DND-41 (cell line): Measurements from ENCODE around the gene CREG1.

Experiments used
- ATAC-seq: fragments of 200-7000 bp; cut with Tn5 transposase; 3 replicates; pipeline ENCODE4 v1.9.1; 2021; ENCODE audit warnings: low read depth; ENCODE audit not compliant: insufficient read depth
- DNase-seq: peaks from one replicate; pipeline ENCODE4 v3.0.0-alpha.2; 2020
- H2AFZ ChIP-seq: 2 replicates; pipeline ENCODE4 v1.6.0; 2012; ENCODE audit warnings: low read depth, low read length
- H3K27ac ChIP-seq: 2 replicates; pipeline ENCODE4 v1.5.1; 2012; ENCODE audit warnings: low read length, inconsistent platforms
- H3K27me3 ChIP-seq: fragments of 200-600 bp; sonication (generic); 2 replicates; pipeline ENCODE4 v1.6.0; 2012; ENCODE audit warnings: low read length, mild to moderate bottlenecking, inconsistent platforms; ENCODE audit not compliant: insufficient read depth, poor library complexity
- H3K36me3 ChIP-seq: 2 replicates; pipeline ENCODE4 v1.5.1; 2012; ENCODE audit warnings: low read length, inconsistent platforms; ENCODE audit not compliant: insufficient read depth
- H3K4me1 ChIP-seq: 2 replicates; pipeline ENCODE4 v1.5.1; 2012; ENCODE audit warnings: mild to moderate bottlenecking, low read length; ENCODE audit not compliant: insufficient read depth
- H3K4me2 ChIP-seq: 2 replicates; pipeline ENCODE4 v1.6.0; 2012; ENCODE audit warnings: mild to moderate bottlenecking, moderate library complexity, low read length, inconsistent platforms; ENCODE audit not compliant: insufficient read depth
- H3K4me3 ChIP-seq, 2 experiments: fragments of 200-600 bp in 1 of 2; shearing (Covaris generic) in 1 of 2; 2 replicates each; pipeline ENCODE4 v1.5.1; 2012 to 2016; ENCODE audit warnings: inconsistent platforms in 2 of 2, low read length in 2 of 2, mild to moderate bottlenecking in 2 of 2, low read depth in 1 of 2, moderate library complexity in 1 of 2
- H3K79me2 ChIP-seq: 2 replicates; pipeline ENCODE4 v1.6.0; 2012; ENCODE audit warnings: low read length, inconsistent platforms; ENCODE audit not compliant: insufficient read depth
- H3K9ac ChIP-seq: 2 replicates; pipeline ENCODE4 v1.6.0; 2012; ENCODE audit warnings: low read depth, mild to moderate bottlenecking, inconsistent platforms, low read length, moderate library complexity
- H3K9me3 ChIP-seq: 2 replicates; pipeline ENCODE4 v1.5.1; 2012; ENCODE audit warnings: low read length, moderate library complexity, mild to moderate bottlenecking, inconsistent platforms; ENCODE audit not compliant: insufficient read depth, severe bottlenecking
- H4K20me1 ChIP-seq: 2 replicates; pipeline ENCODE4 v1.6.0; 2012; ENCODE audit warnings: low read length; ENCODE audit not compliant: insufficient read depth
- CTCF ChIP-seq: IDR thresholded peaks from 2 replicates; pipeline ENCODE4 v1.5.1; 2012; ENCODE audit warnings: borderline replicate concordance, low read length, moderate library complexity, mild to moderate bottlenecking; ENCODE audit not compliant: poor library complexity, severe bottlenecking; ENCODE audit errors: extremely low read depth
- EZH2 ChIP-seq: IDR thresholded peaks from 3 replicates; pipeline ENCODE4 v1.6.1; 2012; ENCODE audit warnings: borderline replicate concordance, low read depth, mild to moderate bottlenecking, moderate library complexity, low read length, inconsistent platforms; ENCODE audit not compliant: severe bottlenecking

The CREG1 gene

GRCh38 chr1:167599957-167600581, 46.5 kb upstream of the CREG1 start:
- no peaks in the 10 kb centered on the region for H4K20me1 ChIP-seq
- H3K4me2 ChIP-seq, result peak overlapping the region; percentile 42
- no peak for TF ChIP-seq EZH2
- peak; percentile 98 for TF ChIP-seq CTCF
- DNase-seq (peak; percentile 71), ATAC-seq (peak; percentile 83)
- peak overlapping the region; percentile 78 for H3K27ac ChIP-seq
- H3K4me1 ChIP-seq, result peaks cover 40% of the 10 kb centered on the region
- no peak overlapping the region; a peak in 1 of 4 replicates for H3K4me3 ChIP-seq
- H3K79me2 ChIP-seq, result peaks cover 15% of the 10 kb centered on the region
- peak overlapping the region; percentile 37 for H3K9ac ChIP-seq
- no peaks in the 10 kb centered on the region for H3K9me3 ChIP-seq
- H2AFZ ChIP-seq, result peak overlapping the region; percentile 47; the same call in 1 of the 2 replicates
- H3K36me3 ChIP-seq, result no peaks in the 10 kb centered on the region
- no peaks in the 10 kb centered on the region for H3K27me3 ChIP-seq

GRCh38 chr1:167594822-167595221, 41.3 kb upstream of the CREG1 start:
- no peaks in the 10 kb centered on the region for H3K27me3 ChIP-seq
- no peaks in the 10 kb centered on the region for H4K20me1 ChIP-seq
- no peak for DNase-seq
- H3K4me1 ChIP-seq, result peaks cover 2% of the 10 kb centered on the region
- TF ChIP-seq EZH2 (no peak), CTCF (no peak)
- H3K4me2 ChIP-seq, result no peak overlapping the region
- no peak overlapping the region for H2AFZ ChIP-seq
- no peak overlapping the region for H3K9ac ChIP-seq
- H3K27ac ChIP-seq, result no peak overlapping the region
- no peak for ATAC-seq
- no peaks in the 10 kb centered on the region for H3K79me2 ChIP-seq
- no peaks in the 10 kb centered on the region for H3K9me3 ChIP-seq
- H3K36me3 ChIP-seq, result no peaks in the 10 kb centered on the region
- H3K4me3 ChIP-seq, result no peak overlapping the region

GRCh38 chr1:167593860-167594259, 40.3 kb upstream of the CREG1 start:
- Histone ChIP-seq H4K20me1 (no peaks in the 10 kb centered on the region), H3K4me3 (no peak overlapping the region), H3K36me3 (no peaks in the 10 kb centered on the region), H3K27me3 (no peaks in the 10 kb centered on the region), H3K79me2 (no peaks in the 10 kb centered on the region), H3K4me2 (no peak overlapping the region), H3K9ac (no peak overlapping the region), H3K9me3 (no peaks in the 10 kb centered on the region), H3K4me1 (no peaks in the 10 kb centered on the region), H3K27ac (no peak overlapping the region), H2AFZ (no peak overlapping the region)
- ATAC-seq (no peak), DNase-seq (no peak)
- TF ChIP-seq EZH2 (no peak), CTCF (no peak)
